SK-N-SH treated with all-trans-retinoic acid at 6 μM for 48 hours (cell line): Measurements from ENCODE around the gene RTBDN.

ENCODE experiments used
- ATAC-seq: fragments of 200-7000 bp; cut with Tn5 transposase; 3 replicates; pipeline ENCODE4 v1.9.1; 2020; ENCODE audit warnings: mild to moderate bottlenecking, moderate library complexity
- ARNTL ChIP-seq: fragments of 450-650 bp; formaldehyde crosslinking; IDR thresholded peaks from 2 replicates; pipeline ENCODE4 v1.5.0; 2020; ENCODE audit warnings: low read depth, mild to moderate bottlenecking, moderate library complexity, borderline replicate concordance
- BACH2 ChIP-seq: fragments of 250-450 bp; sonication (Bioruptor Pico); IDR thresholded peaks from 2 replicates; pipeline ENCODE4 v1.9.0; 2021; ENCODE audit warnings: mild to moderate bottlenecking, borderline replicate concordance
- CSDC2 ChIP-seq: fragments of 250-450 bp; sonication (Bioruptor Pico); IDR thresholded peaks from 2 replicates; pipeline ENCODE4 v1.5.0; 2020; ENCODE audit warnings: mild to moderate bottlenecking, moderate library complexity
- GLIS3 ChIP-seq: fragments of 250-450 bp; sonication (Bioruptor Pico); IDR thresholded peaks from 2 replicates; pipeline ENCODE4 v1.5.0; 2020; ENCODE audit warnings: mild to moderate bottlenecking, moderate library complexity
- ISL1 ChIP-seq: fragments of 250-450 bp; sonication (Bioruptor Pico); IDR thresholded peaks from 2 replicates; pipeline ENCODE4 v2.1.2; 2022; ENCODE audit warnings: mild to moderate bottlenecking, moderate library complexity
- OSR1 ChIP-seq: fragments of 250-450 bp; sonication (Bioruptor Pico); IDR thresholded peaks from 2 replicates; pipeline ENCODE4 v1.8.0; 2022; ENCODE audit warnings: moderate library complexity, mild to moderate bottlenecking, inconsistent platforms
- POU6F1 ChIP-seq: fragments of 250-450 bp; sonication (Bioruptor Pico); IDR thresholded peaks from 2 replicates; pipeline ENCODE4 v1.8.0; 2021; ENCODE audit warnings: low read depth, mild to moderate bottlenecking, moderate library complexity, borderline replicate concordance
- PPARA ChIP-seq: fragments of 250-450 bp; sonication (Bioruptor Pico); IDR thresholded peaks from 2 replicates; pipeline ENCODE4 v1.5.0; 2020; ENCODE audit warnings: mild to moderate bottlenecking, borderline replicate concordance
- RARB ChIP-seq: fragments of 250-450 bp; sonication (Bioruptor Pico); IDR thresholded peaks from 2 replicates; pipeline ENCODE4 v1.8.0; 2021; ENCODE audit warnings: mild to moderate bottlenecking, moderate library complexity
- TCF4 ChIP-seq: fragments of 250-450 bp; sonication (Bioruptor Pico); IDR thresholded peaks from 2 replicates; pipeline ENCODE4 v1.8.0; 2021; ENCODE audit warnings: mild to moderate bottlenecking, moderate library complexity, borderline replicate concordance
- TOX ChIP-seq: fragments of 250-450 bp; sonication (Bioruptor Pico); IDR thresholded peaks from 2 replicates; pipeline ENCODE4 v1.8.0; 2021; ENCODE audit warnings: mild to moderate bottlenecking, moderate library complexity, borderline replicate concordance
- TSHZ2 ChIP-seq: fragments of 250-450 bp; sonication (Bioruptor Pico); IDR thresholded peaks from 2 replicates; pipeline ENCODE4 v1.5.0; 2020; ENCODE audit warnings: mild to moderate bottlenecking, moderate library complexity
- ZC3H10 ChIP-seq: fragments of 250-450 bp; sonication (Bioruptor Pico); IDR thresholded peaks from 2 replicates; pipeline ENCODE4 v1.5.1; 2021; ENCODE audit warnings: mild to moderate bottlenecking, moderate library complexity
- ZFP3 ChIP-seq: fragments of 250-450 bp; sonication (Bioruptor Pico); IDR thresholded peaks from 2 replicates; pipeline ENCODE4 v1.5.0; 2020; ENCODE audit warnings: mild to moderate bottlenecking, moderate library complexity
- ZFP30 ChIP-seq: fragments of 450-650 bp; formaldehyde crosslinking; IDR thresholded peaks from 2 replicates; pipeline ENCODE4 v1.5.0; 2022; ENCODE audit warnings: mild to moderate bottlenecking, moderate library complexity
- ZNF565 ChIP-seq: fragments of 450-650 bp; formaldehyde crosslinking; conservative IDR thresholded peaks from 2 replicates; pipeline ENCODE4 v1.5.0; 2020; ENCODE audit warnings: low read depth, mild to moderate bottlenecking, moderate library complexity
- ZNF70 ChIP-seq: fragments of 450-650 bp; formaldehyde crosslinking; IDR thresholded peaks from 2 replicates; pipeline ENCODE4 v1.5.0; 2020; ENCODE audit warnings: mild to moderate bottlenecking, moderate library complexity
- TF ChIP-seq, protein P1 (sequence below): fragments of 250-450 bp; sonication (Bioruptor Pico); IDR thresholded peaks from 2 replicates; pipeline ENCODE4 v1.8.0; 2020; ENCODE audit warnings: mild to moderate bottlenecking, moderate library complexity, borderline replicate concordance

Gene RTBDN

GRCh38 chr19:12843999-12844732 lies 9.8 kb upstream of the RTBDN start:
- TF ChIP-seq ZNF70 (CRISPR knock-in tag) = peak; percentile 39; the same call in 1 of the 2 replicates
- no peak for TF ChIP-seq ZFP3 (CRISPR knock-in tag)
- no peak for TF ChIP-seq ZFP30 (CRISPR knock-in tag)
- ATAC-seq = no peak

DNA sequence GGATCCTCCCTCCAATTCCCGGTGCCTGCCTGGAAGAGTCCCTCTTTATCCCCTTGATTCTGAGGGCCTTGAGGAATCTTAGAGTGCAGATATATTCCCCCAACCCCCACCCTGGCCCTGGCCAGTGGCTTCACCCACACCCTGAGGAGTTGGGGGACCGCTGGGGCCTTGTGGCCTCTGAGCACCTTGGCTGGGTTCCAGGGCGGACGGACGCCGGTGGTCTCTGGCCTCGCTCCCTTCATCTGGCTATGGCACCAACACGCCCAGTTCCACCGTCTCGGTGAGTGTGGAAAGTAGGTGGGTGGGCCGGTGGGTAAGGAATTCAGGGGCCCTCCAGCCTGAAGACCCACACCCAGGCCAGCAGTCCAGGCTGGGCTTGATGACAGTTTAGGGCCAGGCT lies 8.9 kb upstream of the RTBDN start:
- no peak for TF ChIP-seq ZFP3 (CRISPR knock-in tag)
- TF ChIP-seq PPARA (CRISPR knock-in tag) = no peak
- no peak for TF ChIP-seq CSDC2 (CRISPR knock-in tag)
- no peak for TF ChIP-seq TSHZ2 (CRISPR knock-in tag)
- TF ChIP-seq ISL1 = no peak
- no peak for TF ChIP-seq POU6F1 (CRISPR knock-in tag)
- TF ChIP-seq GLIS3 (CRISPR knock-in tag) = no peak
- ATAC-seq = no peak

DNA sequence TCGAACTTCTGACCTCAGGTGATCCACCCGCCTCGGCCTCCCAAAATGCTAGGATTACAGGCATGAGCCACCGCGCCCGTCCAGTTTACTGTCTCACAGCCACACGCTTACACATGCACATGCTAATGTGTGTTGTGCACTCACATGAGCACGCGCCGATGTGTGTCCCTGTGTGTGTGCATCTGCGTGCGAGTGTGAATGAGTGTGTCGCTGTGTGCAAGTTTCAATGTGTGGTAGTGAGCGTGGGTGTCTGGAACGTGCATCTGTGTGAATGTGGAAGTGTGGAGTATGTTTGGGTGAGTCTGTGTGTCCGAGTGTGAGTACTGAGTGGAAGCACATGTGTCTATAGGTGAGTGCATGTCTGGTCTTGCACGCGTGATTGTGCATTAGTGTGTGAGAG lies 8.1 kb upstream of the RTBDN start:
- no peak for TF ChIP-seq ZNF70 (CRISPR knock-in tag)
- no peak for TF ChIP-seq TCF4 (CRISPR knock-in tag)
- no peak for TF ChIP-seq CSDC2 (CRISPR knock-in tag)
- TF ChIP-seq RARB = no peak
- TF ChIP-seq ZFP3 (CRISPR knock-in tag) = no peak
- TF ChIP-seq ZC3H10 = no peak
- no peak for TF ChIP-seq ARNTL (CRISPR knock-in tag)
- no peak for TF ChIP-seq TSHZ2 (CRISPR knock-in tag)
- no peak for TF ChIP-seq OSR1 (CRISPR knock-in tag)
- no peak for TF ChIP-seq TOX
- TF ChIP-seq ZNF565 = no peak
- TF ChIP-seq ZFP30 (CRISPR knock-in tag) = no peak
- TF ChIP-seq BACH2 = no peak
- TF ChIP-seq ISL1 = no peak
- TF ChIP-seq POU6F1 (CRISPR knock-in tag) = no peak
- TF ChIP-seq, protein P1, sequence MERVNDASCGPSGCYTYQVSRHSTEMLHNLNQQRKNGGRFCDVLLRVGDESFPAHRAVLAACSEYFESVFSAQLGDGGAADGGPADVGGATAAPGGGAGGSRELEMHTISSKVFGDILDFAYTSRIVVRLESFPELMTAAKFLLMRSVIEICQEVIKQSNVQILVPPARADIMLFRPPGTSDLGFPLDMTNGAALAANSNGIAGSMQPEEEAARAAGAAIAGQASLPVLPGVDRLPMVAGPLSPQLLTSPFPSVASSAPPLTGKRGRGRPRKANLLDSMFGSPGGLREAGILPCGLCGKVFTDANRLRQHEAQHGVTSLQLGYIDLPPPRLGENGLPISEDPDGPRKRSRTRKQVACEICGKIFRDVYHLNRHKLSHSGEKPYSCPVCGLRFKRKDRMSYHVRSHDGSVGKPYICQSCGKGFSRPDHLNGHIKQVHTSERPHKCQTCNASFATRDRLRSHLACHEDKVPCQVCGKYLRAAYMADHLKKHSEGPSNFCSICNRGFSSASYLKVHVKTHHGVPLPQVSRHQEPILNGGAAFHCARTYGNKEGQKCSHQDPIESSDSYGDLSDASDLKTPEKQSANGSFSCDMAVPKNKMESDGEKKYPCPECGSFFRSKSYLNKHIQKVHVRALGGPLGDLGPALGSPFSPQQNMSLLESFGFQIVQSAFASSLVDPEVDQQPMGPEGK (CRISPR knock-in tag) = no peak

More for the DNA sequence above, 8.1 kb upstream of the RTBDN start:
- no peak for ATAC-seq
